Liver (tissue), 3 donors: ENCODE measurements around the gene HLA-DRA.

Experiments used
- GABPA ChIP-seq, 2 donors: IDR thresholded peaks in 1 of 2; conservative IDR thresholded peaks in 1 of 2; 2 replicates each; pipeline ENCODE4 v1.6.1; 2016; ENCODE audit warnings: antibody characterized with exemption in 2 of 2, mild to moderate bottlenecking in 1 of 2, moderate library complexity in 1 of 2
- NR2F2 ChIP-seq: IDR thresholded peaks from 2 replicates; pipeline ENCODE4 v1.6.1; 2016; ENCODE audit warnings: antibody characterized with exemption
- RAD21 ChIP-seq, 2 donors: IDR thresholded peaks; 2 replicates each; pipeline ENCODE4 v1.6.1; 2016; ENCODE audit warnings: antibody characterized with exemption in 2 of 2, mild to moderate bottlenecking in 2 of 2
- YY1 ChIP-seq: IDR thresholded peaks from 2 replicates; pipeline ENCODE4 v1.6.1; 2016; ENCODE audit warnings: antibody characterized with exemption, mild to moderate bottlenecking
- TF ChIP-seq, protein P1 (sequence below): fragments of 150-350 bp; IDR thresholded peaks from 2 replicates; pipeline ENCODE4 v1.5.1; 2017; ENCODE audit warnings: improper control_type of control experiment, low read depth, low read length; ENCODE audit not compliant: missing input control
- TF ChIP-seq, protein P2 (sequence below): IDR thresholded peaks from 2 replicates; pipeline ENCODE4 v1.6.1; 2016; ENCODE audit warnings: antibody characterized with exemption
- donor health status: healthy.
- donor health status: healthy.

DNA sequence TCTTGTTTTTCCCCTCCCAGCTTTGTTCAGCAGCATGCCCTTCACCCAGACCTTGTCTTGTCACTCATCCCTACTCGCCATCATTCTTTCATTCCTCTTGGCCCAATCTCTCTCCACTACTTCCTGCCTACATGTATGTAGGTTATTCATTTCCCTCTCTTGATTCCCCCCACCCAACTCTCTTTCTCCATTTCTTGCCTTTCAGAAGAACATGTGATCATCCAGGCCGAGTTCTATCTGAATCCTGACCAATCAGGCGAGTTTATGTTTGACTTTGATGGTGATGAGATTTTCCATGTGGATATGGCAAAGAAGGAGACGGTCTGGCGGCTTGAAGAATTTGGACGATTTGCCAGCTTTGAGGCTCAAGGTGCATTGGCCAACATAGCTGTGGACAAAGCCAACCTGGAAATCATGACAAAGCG is 2.6 kb downstream of the HLA-DRA start:
- TF ChIP-seq, protein P1, sequence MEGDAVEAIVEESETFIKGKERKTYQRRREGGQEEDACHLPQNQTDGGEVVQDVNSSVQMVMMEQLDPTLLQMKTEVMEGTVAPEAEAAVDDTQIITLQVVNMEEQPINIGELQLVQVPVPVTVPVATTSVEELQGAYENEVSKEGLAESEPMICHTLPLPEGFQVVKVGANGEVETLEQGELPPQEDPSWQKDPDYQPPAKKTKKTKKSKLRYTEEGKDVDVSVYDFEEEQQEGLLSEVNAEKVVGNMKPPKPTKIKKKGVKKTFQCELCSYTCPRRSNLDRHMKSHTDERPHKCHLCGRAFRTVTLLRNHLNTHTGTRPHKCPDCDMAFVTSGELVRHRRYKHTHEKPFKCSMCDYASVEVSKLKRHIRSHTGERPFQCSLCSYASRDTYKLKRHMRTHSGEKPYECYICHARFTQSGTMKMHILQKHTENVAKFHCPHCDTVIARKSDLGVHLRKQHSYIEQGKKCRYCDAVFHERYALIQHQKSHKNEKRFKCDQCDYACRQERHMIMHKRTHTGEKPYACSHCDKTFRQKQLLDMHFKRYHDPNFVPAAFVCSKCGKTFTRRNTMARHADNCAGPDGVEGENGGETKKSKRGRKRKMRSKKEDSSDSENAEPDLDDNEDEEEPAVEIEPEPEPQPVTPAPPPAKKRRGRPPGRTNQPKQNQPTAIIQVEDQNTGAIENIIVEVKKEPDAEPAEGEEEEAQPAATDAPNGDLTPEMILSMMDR = no peak
- TF ChIP-seq NR2F2 = no peak
- TF ChIP-seq GABPA (IDR thresholded peaks at IDR 0.05 in 1 of 2, conservative IDR thresholded peaks at IDR 0.05 in 1 of 2) = no peak
- TF ChIP-seq, protein P2, sequence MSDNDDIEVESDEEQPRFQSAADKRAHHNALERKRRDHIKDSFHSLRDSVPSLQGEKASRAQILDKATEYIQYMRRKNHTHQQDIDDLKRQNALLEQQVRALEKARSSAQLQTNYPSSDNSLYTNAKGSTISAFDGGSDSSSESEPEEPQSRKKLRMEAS = no peak
- TF ChIP-seq YY1 = no peak
- TF ChIP-seq RAD21 (IDR thresholded peaks at IDR 0.05) = no peak
